HUES64 (cell line): ENCODE measurements around the gene PCBP3.

Experiments
- H3K27ac ChIP-seq: 2 replicates; pipeline ENCODE4 v1.7.0; 2013; ENCODE audit warnings: low read depth, low read length, inconsistent platforms
- H3K27me3 ChIP-seq: 2 replicates; pipeline ENCODE4 v1.6.1; 2013; ENCODE audit warnings: mild to moderate bottlenecking, low read length; ENCODE audit not compliant: insufficient read depth
- H3K36me3 ChIP-seq: 2 replicates; pipeline ENCODE4 v1.6.1; 2013; ENCODE audit warnings: mild to moderate bottlenecking, low read length; ENCODE audit not compliant: insufficient read depth
- H3K4me1 ChIP-seq: 2 replicates; pipeline ENCODE4 v1.6.1; 2013; ENCODE audit warnings: mild to moderate bottlenecking, low read length, moderate library complexity; ENCODE audit not compliant: insufficient read depth
- H3K4me3 ChIP-seq: 2 replicates; pipeline ENCODE4 v1.5.1; 2013; ENCODE audit warnings: mild to moderate bottlenecking, low read length, moderate library complexity
- H3K9ac ChIP-seq: 2 replicates; pipeline ENCODE4 v1.6.1; 2013; ENCODE audit warnings: mild to moderate bottlenecking, low read depth, low read length
- H3K9me3 ChIP-seq: 2 replicates; pipeline ENCODE4 v1.6.1; 2013; ENCODE audit warnings: low read depth, low read length; ENCODE audit not compliant: insufficient read depth
- WGBS: fragments of 150-250, 120-280 bp; methylation state at CpG from one replicate; pipeline ENCODE4 v1.1.7; 2013; ENCODE audit warnings: missing lambda C conversion rate; 5-methylcytosine and 5-hydroxymethylcytosine counted together

Gene PCBP3

DNA sequence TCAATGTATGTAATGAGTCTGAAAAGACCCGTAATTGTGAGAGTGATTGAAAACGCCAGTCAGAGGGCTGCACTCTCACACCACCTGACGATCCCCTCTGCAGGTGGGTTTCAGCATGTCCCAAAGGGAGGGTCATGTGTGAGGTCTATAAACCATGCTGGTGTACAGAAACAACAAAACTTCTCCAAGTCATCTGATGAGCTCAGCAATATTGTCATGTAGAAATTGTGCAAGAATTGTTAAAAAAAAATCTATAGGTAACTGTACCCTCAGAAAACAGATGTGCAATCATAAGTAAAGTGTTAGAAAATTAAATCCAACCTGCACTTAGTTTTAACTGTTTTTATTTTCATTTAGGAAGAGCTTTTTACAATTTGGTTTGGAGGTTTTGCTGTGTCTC lies 152.5 kb downstream of the PCBP3 start:
- no peaks in the 10 kb centered on the region for H3K36me3 ChIP-seq
- 93% methylated on average over 3 of the region's 3 CpGs for WGBS
- no peaks in the 10 kb centered on the region for H3K27me3 ChIP-seq

DNA sequence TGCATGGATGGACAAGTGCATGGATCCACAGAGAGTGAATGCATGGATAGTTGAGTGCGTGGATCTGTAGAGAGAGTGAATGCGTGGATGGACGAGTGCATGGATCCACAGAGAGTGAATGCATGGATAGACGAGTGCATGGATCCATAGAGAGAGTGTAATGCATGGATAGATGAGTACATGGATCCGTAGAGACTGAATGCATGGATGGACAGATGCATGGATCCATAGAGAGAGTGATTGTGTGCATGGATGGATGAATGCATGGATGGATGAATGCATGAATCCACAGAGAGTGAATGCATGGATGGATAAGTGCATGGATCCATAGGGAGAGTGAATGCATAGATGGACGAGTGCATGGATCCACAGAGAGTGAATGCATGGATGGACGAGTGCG lies 153.8 kb downstream of the PCBP3 start:
- Histone ChIP-seq H3K9ac (no peak overlapping the region), H3K27me3 (no peaks in the 10 kb centered on the region), H3K36me3 (no peaks in the 10 kb centered on the region), H3K27ac (no peak overlapping the region), H3K4me1 (no peaks in the 10 kb centered on the region), H3K4me3 (no peak overlapping the region), H3K9me3 (peaks cover 5% of the 10 kb centered on the region)
- 64% methylated on average over 8 of the region's 8 CpGs for WGBS

More for the DNA sequence above, 152.5 kb downstream of the PCBP3 start:
- Histone ChIP-seq H3K4me3 (no peak overlapping the region), H3K9me3 (peaks cover 5% of the 10 kb centered on the region), H3K4me1 (no peaks in the 10 kb centered on the region), H3K27ac (no peak overlapping the region), H3K9ac (no peak overlapping the region)

DNA sequence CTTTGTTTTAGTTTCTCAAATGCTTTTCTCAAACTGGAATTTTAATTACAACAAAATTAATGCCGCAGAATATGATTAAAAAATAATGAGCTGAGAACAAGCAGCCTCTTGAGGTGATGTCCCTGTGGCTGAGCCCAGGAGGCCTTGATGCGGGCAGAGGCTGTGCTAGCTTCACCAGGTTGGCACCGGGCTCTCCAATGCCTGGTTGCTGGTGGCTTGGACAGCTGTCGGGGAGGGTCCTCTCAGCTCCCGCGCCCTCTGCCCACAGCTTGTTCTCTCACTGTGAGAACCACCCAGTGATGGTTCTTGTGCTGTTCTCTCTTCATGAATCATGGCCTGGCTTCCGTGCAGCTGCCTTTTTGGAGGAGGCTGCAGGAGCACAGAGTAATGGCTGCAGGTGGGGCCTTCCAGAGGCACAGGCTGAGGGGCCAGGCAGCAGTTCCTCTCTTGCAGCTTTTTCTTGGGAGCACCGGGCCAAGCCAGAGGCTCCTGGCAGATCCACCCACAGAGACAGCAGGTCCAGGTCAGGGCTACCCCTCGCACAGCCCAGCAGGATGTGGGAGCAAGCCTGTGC lies 156.3 kb downstream of the PCBP3 start:
- H3K27ac ChIP-seq = no peak overlapping the region
- H3K9me3 ChIP-seq = peaks cover 5% of the 10 kb centered on the region
- H3K27me3 ChIP-seq = no peaks in the 10 kb centered on the region
- 94% methylated on average over 9 of the region's 9 CpGs for WGBS
- H3K9ac ChIP-seq = no peak overlapping the region
- no peaks in the 10 kb centered on the region for H3K4me1 ChIP-seq
- H3K36me3 ChIP-seq = no peaks in the 10 kb centered on the region
- H3K4me3 ChIP-seq = no peak overlapping the region

DNA sequence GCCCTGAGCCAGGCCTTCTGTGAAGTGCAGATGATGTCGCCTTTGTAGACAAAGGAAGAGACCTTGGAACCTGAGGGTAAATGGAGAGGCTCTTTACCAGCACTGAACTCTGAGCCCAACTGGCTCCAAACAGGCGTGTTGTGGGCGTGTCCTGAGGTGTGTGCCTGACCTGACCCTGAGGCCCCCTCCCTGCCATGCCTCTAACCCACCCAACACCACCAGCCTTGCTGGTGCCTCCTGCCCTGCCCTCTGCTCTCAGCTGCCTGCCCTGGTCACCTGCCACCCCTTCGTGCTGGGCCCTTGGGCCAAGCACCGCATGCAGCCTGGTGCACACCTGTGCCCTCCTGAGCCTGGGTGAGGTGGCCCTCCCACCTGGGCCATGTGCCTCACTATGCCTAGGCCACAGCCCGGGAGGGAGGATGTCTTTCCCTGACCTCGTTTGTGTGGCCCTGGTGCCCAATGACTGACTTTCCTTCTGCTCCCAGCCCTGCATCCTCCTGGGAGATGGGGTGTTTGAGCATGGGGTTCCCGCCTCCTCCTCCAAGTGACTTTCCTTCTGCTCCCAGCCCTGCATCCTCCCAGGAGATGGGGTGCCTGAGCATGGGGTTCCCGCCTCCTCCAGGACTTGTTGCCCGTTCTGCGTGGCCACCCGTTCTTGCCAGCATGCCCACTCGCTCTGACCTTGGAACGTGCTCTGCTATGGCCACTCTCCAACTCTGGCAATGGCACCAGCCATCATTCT lies 157.0 kb downstream of the PCBP3 start:
- Histone ChIP-seq H3K9me3 (peaks cover 5% of the 10 kb centered on the region), H3K27ac (no peak overlapping the region), H3K36me3 (no peaks in the 10 kb centered on the region), H3K4me1 (no peaks in the 10 kb centered on the region), H3K9ac (no peak overlapping the region), H3K27me3 (no peaks in the 10 kb centered on the region), H3K4me3 (no peak overlapping the region)
- WGBS = 94% methylated on average over 14 of the region's 14 CpGs

DNA sequence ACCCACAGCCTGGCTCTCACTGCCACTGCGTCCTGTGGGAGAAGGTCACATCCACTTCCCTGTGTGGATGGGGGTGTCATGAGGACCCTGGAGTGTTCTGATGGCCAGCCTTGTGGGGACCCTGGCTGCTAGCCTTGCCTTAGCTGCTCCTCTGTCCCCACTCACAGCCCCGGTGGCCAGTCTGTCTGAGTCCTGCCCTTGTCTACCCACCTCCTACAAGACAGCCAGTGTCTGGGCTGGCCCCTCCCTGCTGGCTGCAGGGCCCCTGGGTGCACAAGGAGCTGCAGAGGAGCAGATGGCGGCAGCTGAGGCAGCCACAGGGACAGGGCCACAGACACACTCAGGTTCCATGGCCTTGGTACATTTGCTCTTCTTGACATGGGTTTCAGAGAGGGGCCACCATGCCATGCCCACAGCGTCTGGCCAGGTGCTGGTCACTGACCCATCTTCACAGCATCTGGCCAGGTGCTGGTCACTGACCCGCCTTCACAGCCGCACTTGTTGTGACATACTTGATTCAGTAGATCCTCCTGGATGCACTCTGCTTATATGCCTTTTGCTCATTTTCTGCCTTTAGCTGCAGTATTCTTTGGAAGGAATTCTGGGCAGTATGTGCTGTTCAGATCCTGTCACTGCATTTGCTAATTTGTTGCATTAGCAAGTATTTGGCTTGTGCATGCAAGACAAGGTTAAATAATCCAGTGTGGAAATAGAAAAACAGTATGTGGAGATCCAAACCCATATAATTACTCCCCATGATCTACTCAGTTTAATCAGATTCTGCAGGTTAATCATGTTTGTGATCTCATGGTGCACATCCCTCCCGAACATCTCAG lies 157.8 kb downstream of the PCBP3 start:
- H3K27me3 ChIP-seq = no peaks in the 10 kb centered on the region
- no peaks in the 10 kb centered on the region for H3K4me1 ChIP-seq
- no peak overlapping the region for H3K27ac ChIP-seq
- no peak overlapping the region for H3K4me3 ChIP-seq
- H3K36me3 ChIP-seq = no peaks in the 10 kb centered on the region
- no peak overlapping the region for H3K9ac ChIP-seq
- peaks cover 5% of the 10 kb centered on the region for H3K9me3 ChIP-seq
- WGBS = 96% methylated on average over 7 of the region's 7 CpGs

DNA sequence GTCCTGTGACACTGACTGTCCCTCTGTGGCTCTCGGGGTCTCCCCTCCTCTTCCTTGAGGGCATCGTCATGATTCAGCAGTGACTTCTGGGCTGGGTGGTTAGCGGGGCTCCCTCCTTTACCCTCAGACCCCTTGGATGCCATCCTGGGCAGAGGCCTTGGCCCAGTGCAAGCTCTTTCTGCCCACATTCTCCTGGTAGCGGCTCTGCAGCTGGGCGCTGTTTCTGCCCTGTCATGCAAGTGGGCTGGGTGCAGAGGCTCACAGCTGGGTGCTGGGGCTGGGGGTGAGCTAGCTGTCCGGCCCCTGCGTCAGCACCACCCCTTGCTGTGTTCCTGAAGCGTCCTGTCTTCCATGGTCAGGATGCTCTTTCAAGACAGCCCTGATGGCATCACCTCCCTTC lies 158.5 kb downstream of the PCBP3 start:
- no peak overlapping the region for H3K9ac ChIP-seq
- H3K4me1 ChIP-seq = no peaks in the 10 kb centered on the region
- no peak overlapping the region for H3K27ac ChIP-seq
- 94% methylated on average over 8 of the region's 8 CpGs for WGBS
- no peaks in the 10 kb centered on the region for H3K27me3 ChIP-seq
- peaks cover 5% of the 10 kb centered on the region for H3K9me3 ChIP-seq
- H3K36me3 ChIP-seq = no peaks in the 10 kb centered on the region
- H3K4me3 ChIP-seq = no peak overlapping the region

DNA sequence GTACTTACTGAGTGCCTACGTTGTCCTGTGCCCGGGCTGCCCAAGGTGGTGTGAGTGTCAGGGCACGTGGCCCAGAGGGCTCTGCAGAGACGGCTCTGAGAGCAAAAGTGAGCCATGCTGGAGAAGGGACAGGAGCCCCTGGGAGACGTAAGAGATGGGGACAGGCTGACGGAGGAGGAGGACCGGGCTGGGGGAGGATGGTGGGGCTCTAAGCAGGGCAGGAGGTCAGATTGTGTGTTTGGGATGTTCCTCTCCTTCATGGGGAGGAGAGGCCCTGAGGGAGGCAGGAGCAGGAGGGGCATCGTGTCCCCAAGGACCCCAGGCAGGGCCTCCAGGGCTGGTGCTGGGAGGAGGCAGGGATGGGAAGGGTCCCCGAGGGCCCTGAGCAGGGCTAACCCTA lies 158.9 kb downstream of the PCBP3 start:
- Histone ChIP-seq H3K27me3 (no peaks in the 10 kb centered on the region), H3K27ac (no peak overlapping the region), H3K4me1 (no peaks in the 10 kb centered on the region), H3K9me3 (peaks cover 2% of the 10 kb centered on the region; the same call in 1 of the 2 replicates), H3K9ac (no peak overlapping the region), H3K36me3 (no peaks in the 10 kb centered on the region), H3K4me3 (no peak overlapping the region)
- 87% methylated on average over 9 of the region's 9 CpGs for WGBS

DNA sequence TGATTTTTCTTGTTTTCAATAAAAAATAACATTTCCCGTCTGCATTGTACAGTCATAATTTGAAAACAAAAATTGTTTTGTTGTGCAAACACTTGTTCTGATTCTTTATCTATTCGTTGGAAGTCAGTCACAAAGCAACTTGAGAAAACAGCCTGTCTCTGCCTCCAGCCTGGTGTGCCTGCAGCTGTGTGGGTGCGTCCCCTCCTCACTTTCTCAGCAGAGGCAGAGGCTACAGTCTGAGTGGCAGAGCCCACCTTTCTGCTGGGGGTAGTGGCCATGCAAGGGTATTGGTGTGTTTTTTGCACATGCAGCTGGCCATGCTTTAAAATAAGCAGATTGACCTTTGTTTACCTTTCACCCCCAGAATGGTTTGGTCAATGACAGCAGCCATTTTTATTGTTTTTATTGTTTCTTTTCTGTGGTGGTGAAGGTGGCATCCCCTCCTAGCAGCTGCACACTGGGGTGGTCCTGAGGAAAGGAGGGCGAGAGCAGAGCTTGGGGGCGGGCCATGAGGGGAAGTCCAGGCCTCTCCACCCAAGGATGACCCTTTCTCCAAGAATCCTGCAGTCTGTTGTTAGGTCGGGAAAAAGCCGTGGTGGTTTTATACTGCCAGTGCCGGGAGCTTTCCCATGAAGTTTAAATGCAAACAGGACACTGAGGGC lies 159.6 kb downstream of the PCBP3 start:
- 92% methylated on average over 7 of the region's 8 CpGs for whole genome bisulfite sequencing
- no peak overlapping the region for H3K27ac ChIP-seq

DNA sequence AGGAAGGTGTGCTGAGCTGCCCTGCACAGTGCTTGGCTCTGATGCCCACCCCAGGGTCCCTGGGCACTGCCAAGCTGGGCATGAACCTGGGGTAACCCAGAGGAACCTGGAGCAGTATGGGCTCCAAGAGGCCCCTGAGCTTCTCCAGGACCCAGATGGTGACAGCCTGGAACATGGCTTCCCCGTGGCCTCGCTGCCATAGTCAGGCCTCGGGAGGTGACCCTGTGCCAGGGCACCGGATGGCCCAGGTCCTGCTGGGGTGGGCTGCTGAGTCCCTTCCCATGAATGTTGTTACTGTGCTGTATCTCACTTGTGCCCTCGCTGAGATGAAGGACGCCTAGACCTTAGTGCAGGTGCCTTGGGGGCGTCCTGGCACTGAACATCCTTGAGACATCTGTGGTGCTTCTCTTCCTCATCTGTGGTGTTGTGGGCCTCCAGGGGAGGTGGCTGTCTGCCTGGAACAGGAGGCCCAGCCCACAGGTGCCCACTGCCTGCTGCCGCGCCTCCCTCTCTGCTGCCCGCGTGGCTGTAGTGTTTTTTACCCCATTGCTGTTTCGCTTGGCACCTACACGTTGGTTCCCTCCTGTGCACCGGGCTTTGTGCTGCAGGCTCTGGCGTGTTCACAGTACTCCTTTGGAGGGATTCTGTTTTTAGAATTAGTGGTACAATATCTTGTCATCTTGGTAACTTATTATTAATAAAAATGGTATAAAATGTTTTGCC lies 160.3 kb downstream of the PCBP3 start:
- H3K27me3 ChIP-seq = no peaks in the 10 kb centered on the region
- 93% methylated on average over 15 of the region's 15 CpGs for WGBS

More for the DNA sequence above, 159.6 kb downstream of the PCBP3 start:
- Histone ChIP-seq H3K36me3 (no peaks in the 10 kb centered on the region), H3K27me3 (no peaks in the 10 kb centered on the region), H3K4me3 (no peak overlapping the region), H3K9me3 (no peaks in the 10 kb centered on the region), H3K9ac (no peak overlapping the region), H3K4me1 (no peaks in the 10 kb centered on the region)

DNA sequence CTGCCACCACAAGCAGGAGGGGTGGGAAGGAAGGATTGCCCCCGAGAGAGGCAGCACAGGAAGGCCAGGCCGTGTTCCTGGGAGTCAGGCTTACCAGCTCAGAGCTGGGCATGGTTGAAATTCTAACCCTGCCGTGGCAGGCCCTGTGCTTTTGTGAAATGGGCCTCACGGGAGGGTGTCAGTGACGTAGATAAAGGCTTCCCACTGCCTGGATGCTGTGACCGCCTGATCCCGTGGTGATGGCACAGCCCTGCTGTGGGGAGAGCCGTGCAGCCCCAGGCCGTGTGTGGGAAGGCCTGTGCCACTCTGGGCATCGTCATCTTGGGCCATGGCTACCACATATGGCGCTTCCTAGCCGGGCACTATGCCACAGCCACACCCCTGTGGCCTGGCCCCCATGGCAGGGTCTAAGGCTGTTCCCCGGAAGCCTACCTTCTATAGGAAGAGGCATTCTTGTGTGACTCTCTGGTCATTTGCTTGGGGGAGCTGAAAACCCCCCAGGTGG lies 161.3 kb downstream of the PCBP3 start:
- no peak overlapping the region for H3K4me3 ChIP-seq
- H3K36me3 ChIP-seq = no peaks in the 10 kb centered on the region
- WGBS = 92% methylated on average over 13 of the region's 13 CpGs
- no peak overlapping the region for H3K9ac ChIP-seq
- H3K4me1 ChIP-seq = no peaks in the 10 kb centered on the region
- no peaks in the 10 kb centered on the region for H3K27me3 ChIP-seq
- H3K27ac ChIP-seq = no peak overlapping the region
- no peaks in the 10 kb centered on the region for H3K9me3 ChIP-seq

More for the DNA sequence above, 160.3 kb downstream of the PCBP3 start:
- Histone ChIP-seq H3K9me3 (no peaks in the 10 kb centered on the region), H3K4me3 (no peak overlapping the region), H3K27ac (no peak overlapping the region), H3K36me3 (no peaks in the 10 kb centered on the region), H3K9ac (no peak overlapping the region), H3K4me1 (no peaks in the 10 kb centered on the region)
